Natural killer cell (primary cell): Measurements from ENCODE around the gene JPH2. TPM values are rescaled to one million over a fixed set of nuclear protein-coding genes. Genes with fewer than 3 reads are reported as not detected.

Experiments
- ATAC-seq, 3 donors: fragments of 150-1000 bp in 2 of 3; fragments of 200-7000 bp in 1 of 3; cut with Tn5 transposase; 1 replicate in 1 of 3; 2 replicates in 2 of 3; pipeline ENCODE4 v1.10.0; 2021; ENCODE audit warnings: mild to moderate bottlenecking in 2 of 3, moderate library complexity in 2 of 3
- DNase-seq, 2 donors: peaks; one replicate each; pipeline versions ENCODE4 v3.0.0 to v3.0.0-alpha.2; 2013 to 2021; ENCODE audit warnings: mixed read lengths in 1 of 2
- H3K27ac ChIP-seq: one replicate; pipeline ENCODE4 v1.5.1; 2013; ENCODE audit warnings: mild to moderate bottlenecking, low read length
- H3K27me3 ChIP-seq: one replicate; pipeline ENCODE4 v1.6.1; 2013; ENCODE audit warnings: low read length; ENCODE audit not compliant: control insufficient read depth, insufficient read depth
- H3K36me3 ChIP-seq: one replicate; pipeline ENCODE4 v1.6.1; 2013; ENCODE audit warnings: low read length; ENCODE audit not compliant: control insufficient read depth, insufficient read depth
- H3K4me1 ChIP-seq: one replicate; pipeline ENCODE4 v1.6.1; 2013; ENCODE audit warnings: low read length; ENCODE audit not compliant: control insufficient read depth, insufficient read depth
- H3K4me3 ChIP-seq: one replicate; pipeline ENCODE4 v1.5.1; 2013; ENCODE audit warnings: low read length
- H3K9me3 ChIP-seq: one replicate; pipeline ENCODE4 v1.6.1; 2013; ENCODE audit warnings: low read length; ENCODE audit not compliant: control insufficient read depth, insufficient read depth
- H3K27ac Mint-ChIP-seq, 2 donors: one replicate each; pipeline ENCODE4 v1.8.0; 2022; ENCODE audit warnings: mild to moderate bottlenecking in 2 of 2, mixed read lengths in 2 of 2, moderate library complexity in 1 of 2
- H3K27me3 Mint-ChIP-seq, 2 donors: one replicate each; pipeline ENCODE4 v1.8.0; 2022; ENCODE audit warnings: low read depth in 2 of 2, mixed read lengths in 2 of 2
- H3K36me3 Mint-ChIP-seq: one replicate; pipeline ENCODE4 v1.8.0; 2022; ENCODE audit warnings: mixed read lengths
- H3K4me1 Mint-ChIP-seq, 2 donors: one replicate each; pipeline ENCODE4 v1.8.0; 2022; ENCODE audit warnings: mixed read lengths in 2 of 2
- H3K4me3 Mint-ChIP-seq: one replicate; pipeline ENCODE4 v1.8.0; 2022; ENCODE audit warnings: mild to moderate bottlenecking, moderate library complexity, mixed read lengths
- H3K9me3 Mint-ChIP-seq, 2 donors: one replicate each; pipeline ENCODE4 v1.8.0; 2022; ENCODE audit warnings: mixed read lengths in 2 of 2
- CTCF ChIP-seq: fragments of 200-600 bp; IDR thresholded peaks from one replicate; pipeline ENCODE4 v1.8.0; 2022; ENCODE audit warnings: antibody characterized with exemption
- WGBS: methylation state at CpG from one replicate; pipeline ENCODE4 v1.1.7; 2013; ENCODE audit warnings: missing lambda C conversion rate; ENCODE audit not compliant: insufficient coverage; 5-methylcytosine and 5-hydroxymethylcytosine counted together
- intact Hi-C: fragments of 100-400 bp; cut with micrococcal nuclease; formaldehyde crosslinking; loops from one replicate; pipeline ENCODE4 v1.14.2; 2022
- total RNA-seq, 4 donors: library from RNA; stranded (reverse); fragments of 120-200 nt in 1 of 4; gene quantifications; one replicate each; pipeline versions ENCODE4 v1.2.3 to v1.2.4, GENCODE V29; 2013 to 2022

JPH2 gene
- total RNA-seq, 3 donors from 2014 or later (not counting 1 experiment from before 2014, with no cell fraction given), result not detected

GRCh38 chr20:44098256-44098630 is 88.7 kb downstream of the JPH2 start:
- Mint-ChIP-seq H3K9me3 (no peaks in the 10 kb centered on the region), H3K4me1 (no peaks in the 10 kb centered on the region), H3K4me3 (no peak overlapping the region), H3K27me3 (peaks cover 48 to 49% of the 10 kb centered on the region in 2 donors), H3K27ac (no peak overlapping the region), H3K36me3 (no peaks in the 10 kb centered on the region)
- DNase-seq (no peak), ATAC-seq (no peak)
- intact Hi-C loops, result loop anchor here (10.0 kb wide), 1 partner anchor 643 kb away; the partner anchor contains the start of gene SRSF6
- no peak for TF ChIP-seq CTCF
- Histone ChIP-seq H3K27me3 (no peaks in the 10 kb centered on the region), H3K4me3 (no peak overlapping the region), H3K36me3 (no peaks in the 10 kb centered on the region), H3K27ac (no peak overlapping the region), H3K9me3 (no peaks in the 10 kb centered on the region), H3K4me1 (no peaks in the 10 kb centered on the region)
- WGBS, result 90% methylated on average over 6 of the region's 6 CpGs

GRCh38 chr20:44097521-44098255 is 89.3 kb downstream of the JPH2 start:
- intact Hi-C loops, result loop anchor here (10.0 kb wide), 1 partner anchor 643 kb away; the partner anchor contains the start of gene SRSF6
- H3K4me3 Mint-ChIP-seq, result no peak overlapping the region
- no peaks in the 10 kb centered on the region for H3K27me3 ChIP-seq
- no peak overlapping the region for H3K4me3 ChIP-seq
- H3K27ac ChIP-seq, result no peak overlapping the region
- H3K27ac Mint-ChIP-seq, result no peak overlapping the region
- no peaks in the 10 kb centered on the region for H3K4me1 Mint-ChIP-seq
- H3K9me3 ChIP-seq, result no peaks in the 10 kb centered on the region
- H3K36me3 ChIP-seq, result no peaks in the 10 kb centered on the region
- TF ChIP-seq CTCF, result no peak
- H3K9me3 Mint-ChIP-seq, result no peaks in the 10 kb centered on the region
- DNase-seq, result no peak
- H3K36me3 Mint-ChIP-seq, result no peaks in the 10 kb centered on the region
- peaks cover 48 to 51% of the 10 kb centered on the region in 2 donors for H3K27me3 Mint-ChIP-seq
- WGBS, result 81% methylated on average over 14 of the region's 14 CpGs
- ATAC-seq, result no peak
- H3K4me1 ChIP-seq, result no peaks in the 10 kb centered on the region

GRCh38 chr20:44095831-44096230 is 91.2 kb downstream of the JPH2 start:
- Histone ChIP-seq H3K4me3 (no peak overlapping the region), H3K27me3 (no peaks in the 10 kb centered on the region), H3K36me3 (no peaks in the 10 kb centered on the region), H3K9me3 (no peaks in the 10 kb centered on the region), H3K4me1 (no peaks in the 10 kb centered on the region), H3K27ac (no peak overlapping the region)
- TF ChIP-seq CTCF, result no peak
- ATAC-seq, result no peak
- Mint-ChIP-seq H3K27ac (no peak overlapping the region), H3K9me3 (no peaks in the 10 kb centered on the region), H3K36me3 (no peaks in the 10 kb centered on the region), H3K4me1 (no peaks in the 10 kb centered on the region), H3K4me3 (no peak overlapping the region), H3K27me3 (peaks cover 34 to 39% of the 10 kb centered on the region in 2 donors)
- no peak for DNase-seq
- 82% methylated on average over 7 of the region's 7 CpGs for WGBS
- intact Hi-C loops, result loop anchor here (10.0 kb wide), 1 partner anchor 641 kb away; the partner anchor contains the start of gene SRSF6

- Mint-ChIP-seq H3K27me3 (peaks cover 19 to 23% of the 10 kb centered on the region in 2 donors), H3K4me1 (no peaks in the 10 kb centered on the region), H3K27ac (no peak overlapping the region), H3K36me3 (no peaks in the 10 kb centered on the region), H3K9me3 (no peaks in the 10 kb centered on the region), H3K4me3 (no peak overlapping the region)
- intact Hi-C loops, result loop anchor here (10.0 kb wide), 1 partner anchor 638 kb away; the partner anchor contains the start of gene SRSF6
- H3K4me3 ChIP-seq, result no peak overlapping the region
- no peak for DNase-seq
- no peak overlapping the region for H3K27ac ChIP-seq
- no peaks in the 10 kb centered on the region for H3K4me1 ChIP-seq
- no peaks in the 10 kb centered on the region for H3K36me3 ChIP-seq
- H3K9me3 ChIP-seq, result no peaks in the 10 kb centered on the region
- ATAC-seq, result no peak
- TF ChIP-seq CTCF, result peak; percentile 14
- no peaks in the 10 kb centered on the region for H3K27me3 ChIP-seq
- WGBS, result 89% methylated on average over 1 of the region's 2 CpGs
These were observed 93.8 kb downstream of the JPH2 start for GRCh38 chr20:44093249-44093582.
